Measurements from ENCODE around the gene CTDSPL.
"Not testable (repeated sequence)": the region's sequence is repeated elsewhere in the genome, so short reads cannot be mapped to it uniquely, and the experiment has no call there.

CTDSPL gene

DNA sequence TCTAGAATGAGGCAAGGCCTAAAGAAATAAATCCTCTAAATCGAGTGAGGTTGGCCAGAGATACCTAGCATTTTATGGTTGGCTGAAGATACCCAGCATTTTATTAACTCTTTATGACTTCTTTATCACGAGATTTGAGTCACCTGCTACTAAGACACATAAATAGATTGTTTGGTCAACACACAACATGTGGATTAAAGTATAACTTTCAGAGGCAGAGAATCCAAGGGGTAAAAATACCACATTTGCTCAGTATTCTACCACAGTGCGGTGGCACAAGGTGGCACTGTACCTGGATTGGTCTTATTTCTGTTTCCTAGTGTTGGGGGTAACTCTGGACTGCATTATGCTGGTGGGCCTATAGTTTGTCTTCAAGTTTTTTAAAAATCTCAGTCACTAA, 102.0 kb downstream of the CTDSPL start:
- no peak for DNase-seq (ENCODE audit: low read depth in 1 of 2, low spot score in 1 of 2)

DNA sequence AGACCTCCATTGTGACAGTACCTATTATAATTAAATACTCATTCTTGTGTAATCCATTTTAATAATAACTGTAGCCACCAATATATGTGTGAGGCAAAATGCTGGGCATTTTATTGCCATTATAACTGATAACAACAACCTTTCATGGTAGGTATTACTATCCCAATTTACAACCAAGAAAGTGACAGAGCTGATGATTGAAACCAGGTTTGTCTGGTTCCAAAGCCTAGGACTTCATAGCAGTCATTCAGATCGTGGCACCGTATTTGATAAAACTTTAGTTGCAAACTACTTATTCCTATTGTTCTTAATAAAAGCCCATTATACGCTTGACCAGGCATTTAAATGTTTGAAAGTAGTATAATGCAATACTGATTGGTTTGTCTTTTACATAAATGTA, 102.5 kb downstream of the CTDSPL start:
- DNase-seq (ENCODE audit: low read depth in 1 of 2, low spot score in 1 of 2), result no peak

GRCh38 chr3:37964716-37965115, 103.0 kb downstream of the CTDSPL start:
- DNase-seq (ENCODE audit: low read depth in 1 of 2, low spot score in 1 of 2), result no peak

GRCh38 chr3:37967260-37967881, 105.7 kb downstream of the CTDSPL start:
- DNase-seq (ENCODE audit: low read depth in 1 of 2, low spot score in 1 of 2), result peak; percentile 30 to 40

DNA sequence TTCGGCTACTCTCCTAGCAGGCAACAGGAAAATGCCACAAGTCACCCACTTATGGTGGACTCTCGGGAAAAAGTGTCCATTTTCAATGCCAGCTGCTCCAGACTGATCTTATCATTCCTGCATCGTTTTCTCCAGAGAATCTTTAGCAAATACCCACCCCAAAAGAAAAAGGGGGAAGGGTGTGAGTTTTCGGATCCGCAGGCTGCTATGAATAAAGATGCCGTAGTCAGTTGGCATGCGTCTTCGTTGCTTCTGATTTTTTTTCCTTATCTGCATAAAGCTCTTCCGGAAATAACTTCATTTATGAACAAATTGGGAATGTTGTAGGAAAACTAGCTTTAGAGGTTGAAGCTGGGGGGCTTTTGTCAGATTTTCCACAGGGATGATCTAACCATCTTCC, 106.5 kb downstream of the CTDSPL start:
- no peak for DNase-seq (ENCODE audit: low read depth in 1 of 2, low spot score in 1 of 2)

DNA sequence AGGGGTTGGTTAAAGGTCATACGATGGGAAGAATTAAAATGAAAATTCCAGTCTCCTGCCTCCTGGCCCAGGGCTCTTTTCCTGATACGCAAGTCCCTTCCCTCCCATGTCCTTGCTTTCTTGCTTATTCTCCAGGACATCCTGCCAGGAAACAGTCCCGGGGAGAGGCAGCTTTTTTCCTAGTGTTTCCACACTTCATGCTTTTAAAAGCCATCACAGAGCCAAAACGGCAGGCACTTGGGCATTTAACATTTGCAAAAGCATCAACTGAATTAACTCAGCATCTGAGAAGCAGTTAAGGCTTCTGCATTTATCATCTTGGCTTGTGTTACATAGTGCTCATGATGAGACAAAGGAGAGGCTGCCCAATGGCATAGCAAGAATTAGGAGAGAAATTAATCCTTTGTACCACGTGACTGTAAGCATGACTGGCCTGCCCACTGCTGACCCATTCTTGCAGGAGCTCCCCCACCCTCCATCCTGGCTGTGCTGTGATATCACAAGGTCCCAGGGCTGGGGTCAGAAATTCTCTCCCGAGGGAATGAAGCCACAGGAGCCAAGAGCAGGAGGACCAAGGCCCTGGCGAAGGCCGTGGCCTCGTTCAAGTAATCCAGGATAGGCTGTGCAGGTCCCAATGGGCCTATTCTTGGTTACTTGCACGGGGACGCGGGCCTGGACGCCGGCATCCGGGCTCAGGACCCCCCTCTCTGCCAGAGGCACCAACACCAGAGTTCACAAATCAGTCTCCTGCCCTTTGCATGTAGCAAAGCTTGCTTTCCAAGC, 107.3 kb downstream of the CTDSPL start:
- DNase-seq (ENCODE audit: low read depth in 1 of 2, low spot score in 1 of 2), result no peak

- DNase-seq (ENCODE audit: low read depth in 1 of 2, low spot score in 1 of 2), result no peak
Measured at GRCh38 chr3:37969596-37970100, 108.0 kb downstream of the CTDSPL start.

DNA sequence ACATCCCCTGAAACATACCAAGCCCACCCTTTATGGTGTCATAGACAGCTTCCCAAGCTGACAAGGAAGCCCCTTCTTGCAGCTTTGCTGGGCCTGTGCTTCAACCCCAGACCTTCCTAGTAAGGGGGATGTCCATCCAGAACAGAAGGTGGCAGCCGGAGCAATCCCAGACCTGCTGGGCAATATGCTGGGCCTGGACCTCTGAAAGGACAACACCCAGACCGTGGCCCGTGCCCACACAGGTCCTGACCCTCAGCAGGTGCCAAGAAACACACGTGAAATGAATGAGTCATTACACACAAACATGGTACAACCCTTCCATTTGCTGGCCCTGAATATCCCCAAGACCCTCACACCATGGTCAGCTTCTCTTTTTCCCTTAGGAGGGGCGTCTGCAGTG, 109.1 kb downstream of the CTDSPL start:
- no peak for DNase-seq (ENCODE audit: low read depth in 1 of 2, low spot score in 1 of 2)

DNA sequence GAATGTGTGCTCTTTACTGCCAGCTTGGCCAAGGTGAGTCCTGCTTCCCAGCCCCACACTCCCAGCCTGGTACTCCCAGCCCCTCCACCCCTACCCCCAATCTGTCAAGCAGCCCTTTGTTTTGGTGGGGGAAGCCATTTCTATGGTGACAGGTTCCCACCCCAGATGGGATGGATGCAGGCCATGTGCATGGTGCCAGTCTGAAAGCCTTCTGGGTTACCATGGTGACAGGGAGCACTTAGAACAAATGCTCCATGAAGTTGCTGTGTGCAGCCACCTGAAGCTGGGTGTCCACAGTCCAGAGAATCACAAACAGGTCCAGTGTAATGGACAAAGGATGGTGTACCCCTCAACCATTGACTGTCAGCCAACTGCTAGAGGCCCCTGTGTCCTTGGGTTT, 109.8 kb downstream of the CTDSPL start:
- DNase-seq (ENCODE audit: low read depth in 1 of 2, low spot score in 1 of 2), result no peak

GRCh38 chr3:37972056-37972455, 110.4 kb downstream of the CTDSPL start:
- DNase-seq (ENCODE audit: low read depth in 1 of 2, low spot score in 1 of 2), result not testable (repeated sequence)

GRCh38 chr3:37973246-37974054, 111.8 kb downstream of the CTDSPL start:
- no peak for DNase-seq (ENCODE audit: low read depth in 1 of 2, low spot score in 1 of 2)

DNA sequence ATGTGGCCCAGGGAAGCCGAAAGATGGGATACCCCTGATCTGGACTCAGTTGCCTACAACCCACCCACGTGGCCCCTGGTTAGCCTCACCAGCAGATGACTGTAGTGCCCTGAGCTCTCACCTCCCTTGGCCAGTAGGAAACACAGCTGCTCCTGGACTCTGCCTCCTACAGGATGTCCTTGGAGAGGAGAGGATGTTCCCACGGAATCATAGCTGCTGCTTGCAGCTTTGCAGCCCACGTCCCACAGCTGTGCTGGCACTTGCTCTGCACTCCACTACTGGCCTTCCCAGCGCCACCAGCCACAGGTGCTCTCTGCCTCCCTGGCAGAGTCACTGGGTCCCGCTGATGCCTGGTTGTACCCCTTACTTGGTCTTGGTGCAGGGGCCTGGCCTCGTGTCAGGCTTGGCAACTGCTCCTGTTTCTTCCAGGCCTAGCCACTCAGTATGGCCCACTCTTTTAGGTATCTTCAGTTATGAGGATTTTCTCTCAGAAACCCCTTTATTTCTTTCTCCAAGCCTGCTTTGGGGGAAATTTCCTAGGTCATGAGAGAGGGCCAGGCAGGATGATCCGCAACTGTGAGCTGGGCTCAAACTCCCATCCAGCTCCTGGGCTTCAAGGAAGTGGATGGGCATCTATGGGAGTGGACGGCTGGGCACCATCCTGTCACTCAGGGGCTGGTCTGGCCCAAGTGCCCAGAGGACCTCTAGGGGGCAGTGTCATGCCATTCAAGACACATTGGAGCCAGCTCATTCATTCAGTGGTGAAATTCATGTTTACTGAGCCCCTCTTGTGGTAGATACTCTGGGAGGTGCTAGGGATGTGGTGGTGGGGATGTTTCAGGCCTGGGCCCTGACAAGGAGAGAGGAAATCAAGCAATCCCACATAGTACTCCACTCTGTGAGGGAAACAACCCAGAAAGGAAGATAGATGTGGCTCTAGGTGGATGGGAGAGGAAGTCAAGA, 112.7 kb downstream of the CTDSPL start:
- peak; percentile 39 to 61 for DNase-seq (ENCODE audit: low read depth in 1 of 2, low spot score in 1 of 2)

- no peak for DNase-seq (ENCODE audit: low read depth in 1 of 2, low spot score in 1 of 2)
Measured at GRCh38 chr3:37979541-37980461, 118.1 kb downstream of the CTDSPL start.

DNA sequence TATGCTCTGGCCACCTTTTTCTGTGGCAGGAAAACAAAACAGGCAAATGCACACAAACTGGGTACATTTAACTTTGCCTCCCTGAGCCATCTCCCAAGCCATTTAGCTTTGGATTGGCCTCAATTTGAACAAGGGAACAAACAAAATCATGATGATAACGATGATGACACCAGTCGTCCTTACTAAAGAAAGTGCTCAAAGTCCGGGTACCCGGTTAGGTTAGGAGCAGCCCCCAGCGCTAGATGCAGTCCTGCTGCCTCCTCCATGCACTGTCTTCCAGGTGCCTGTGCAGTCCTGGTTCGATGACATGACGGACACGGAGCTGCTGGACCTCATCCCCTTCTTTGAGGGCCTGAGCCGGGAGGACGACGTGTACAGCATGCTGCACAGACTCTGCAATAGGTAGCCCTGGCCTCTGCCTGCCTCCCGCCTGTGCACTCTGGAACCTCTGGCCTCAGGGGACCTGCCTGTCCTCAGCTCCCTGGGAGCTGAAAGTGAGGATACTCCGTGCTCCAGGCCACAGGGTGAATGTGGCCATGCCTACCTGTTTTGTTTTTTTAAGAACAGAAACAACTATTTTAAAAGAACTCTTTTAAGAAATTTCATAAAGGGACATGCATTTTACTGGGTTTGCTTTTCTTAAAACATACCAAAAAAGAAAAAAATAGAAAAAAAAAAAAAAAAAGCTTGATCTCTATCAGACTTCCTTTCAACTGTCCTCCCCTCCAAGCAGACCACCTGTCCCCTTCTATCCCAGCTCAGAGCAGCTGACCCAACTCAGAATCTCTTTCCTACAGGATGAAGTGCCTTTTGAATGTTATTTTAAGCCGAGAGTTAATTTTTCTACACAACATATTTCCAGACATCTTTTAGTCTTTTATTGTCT, 119.0 kb downstream of the CTDSPL start:
- no peak for DNase-seq (ENCODE audit: low read depth in 1 of 2, low spot score in 1 of 2)

GRCh38 chr3:37981348-37981664, 119.6 kb downstream of the CTDSPL start:
- no peak for DNase-seq (ENCODE audit: low read depth in 1 of 2, low spot score in 1 of 2)

DNA sequence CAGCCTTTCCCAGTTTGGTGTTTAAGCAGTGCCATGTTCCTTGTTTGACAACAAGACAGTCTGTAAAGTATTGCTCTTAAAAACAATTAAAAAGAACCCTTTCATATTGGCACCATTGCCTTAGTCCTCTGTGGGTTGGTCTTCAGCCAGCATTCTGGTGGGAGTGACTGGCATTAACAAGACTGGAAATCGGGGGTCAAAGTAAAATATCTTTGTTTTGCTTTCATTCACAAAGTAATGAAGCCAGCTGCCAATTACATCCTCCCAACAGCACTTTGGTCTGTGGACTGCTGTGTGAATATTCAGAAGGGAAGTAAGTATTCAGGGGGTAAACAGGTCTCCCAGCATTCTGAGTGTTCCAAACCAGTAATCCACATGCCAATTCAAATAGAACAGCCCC, 120.7 kb downstream of the CTDSPL start:
- no peak for DNase-seq (ENCODE audit: low read depth in 1 of 2, low spot score in 1 of 2)

GRCh38 chr3:37984051-37984450, 122.4 kb downstream of the CTDSPL start:
- DNase-seq (ENCODE audit: low read depth in 1 of 2, low spot score in 1 of 2), result no peak

- no peak for DNase-seq (ENCODE audit: low read depth in 1 of 2, low spot score in 1 of 2)
Measured at GRCh38 chr3:37984596-37984995, 122.9 kb downstream of the CTDSPL start.

All from activated CD4-positive, alpha-beta T cell treated with anti-CD3 and anti-CD28 coated beads, Interleukin-2, amount 50 U/mL, for 24 hours (primary cell).